HG02885 (cell line): Measurements from ENCODE around the gene C6orf47.

Experiments used
- ATAC-seq: cut with Tn5 transposase; IDR thresholded peaks from one replicate; pipeline ENCODE4 v1.9.1; 2021; ENCODE audit warnings: mild to moderate bottlenecking; ENCODE audit not compliant: unreplicated experiment, poor library complexity

The C6orf47 gene

DNA sequence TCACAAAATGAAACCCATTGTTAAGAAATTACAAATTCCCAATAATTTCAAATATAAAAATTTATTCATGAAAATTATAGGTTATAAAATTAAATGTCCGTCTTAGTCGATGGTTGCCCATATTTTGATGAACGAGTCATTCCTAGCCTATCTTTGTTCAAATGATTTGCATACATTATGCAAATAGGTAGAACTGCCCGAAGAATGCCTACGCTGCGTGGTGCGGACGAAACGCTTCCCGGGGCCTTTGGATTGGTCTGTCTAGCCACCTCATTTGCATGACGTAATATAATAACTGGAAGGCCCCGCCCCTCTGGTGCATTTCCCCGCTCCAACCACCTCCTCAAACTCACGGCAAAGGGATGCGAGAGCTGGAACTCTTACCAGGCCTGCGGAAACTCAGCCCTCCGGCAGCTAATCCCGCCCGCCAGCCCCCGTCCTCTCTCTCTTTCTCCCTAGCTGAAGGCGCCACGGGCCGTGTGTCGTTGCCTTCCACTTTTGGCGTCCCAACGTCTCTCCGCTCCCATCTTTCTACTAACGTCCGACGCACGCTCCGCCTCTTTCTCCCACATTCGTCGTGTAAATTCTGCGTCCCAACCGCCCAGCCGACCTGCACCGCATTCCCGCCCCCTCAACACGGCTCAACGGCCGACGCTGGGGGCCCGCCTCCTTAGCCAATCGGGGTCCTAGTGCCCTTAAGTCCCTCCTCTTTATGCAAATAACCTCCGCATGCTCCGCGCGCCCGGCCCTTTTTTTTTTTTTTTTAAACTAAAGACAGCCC, 40.6 kb downstream of the C6orf47 start:
- peak; percentile 85 for ATAC-seq

DNA sequence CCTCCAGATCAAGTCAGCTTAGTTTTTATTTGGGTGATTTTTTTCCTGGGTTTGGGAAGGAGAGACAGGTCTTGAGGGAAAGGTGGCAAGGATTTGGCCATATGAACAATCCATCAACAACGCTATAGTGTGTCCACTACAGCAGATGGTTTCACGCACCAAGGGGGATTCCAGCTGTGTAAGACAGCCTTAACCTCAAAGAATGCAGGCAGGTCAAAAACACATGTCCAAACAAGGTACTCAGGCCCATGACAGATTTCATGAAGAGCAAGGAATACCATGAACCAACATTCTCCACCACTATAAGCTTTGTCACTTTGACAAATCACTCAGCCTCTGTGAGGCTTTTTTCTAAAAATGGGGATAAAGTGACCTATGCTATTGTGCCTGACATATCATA, 43.6 kb downstream of the C6orf47 start:
- ATAC-seq, result no peak

DNA sequence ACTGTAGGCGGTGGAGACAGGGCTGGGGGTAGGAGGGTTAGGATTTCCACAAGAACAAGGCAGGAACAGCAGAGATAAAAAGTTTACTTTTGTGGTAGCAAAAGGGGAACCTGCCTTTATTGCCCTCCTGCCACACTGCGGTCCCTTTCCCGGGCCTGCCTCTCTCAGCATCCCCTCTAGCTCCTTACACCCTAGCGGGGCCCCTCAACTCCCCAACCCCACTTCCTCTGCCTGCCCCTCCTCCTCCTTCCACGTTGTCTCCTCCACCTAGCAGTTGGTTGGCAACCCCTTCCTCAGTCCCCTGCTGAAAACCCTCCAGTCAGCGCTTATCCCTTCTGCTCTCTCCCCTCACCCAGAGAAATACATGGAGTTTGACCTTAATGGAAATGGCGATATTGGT, 44.8 kb downstream of the C6orf47 start:
- no peak for ATAC-seq

DNA sequence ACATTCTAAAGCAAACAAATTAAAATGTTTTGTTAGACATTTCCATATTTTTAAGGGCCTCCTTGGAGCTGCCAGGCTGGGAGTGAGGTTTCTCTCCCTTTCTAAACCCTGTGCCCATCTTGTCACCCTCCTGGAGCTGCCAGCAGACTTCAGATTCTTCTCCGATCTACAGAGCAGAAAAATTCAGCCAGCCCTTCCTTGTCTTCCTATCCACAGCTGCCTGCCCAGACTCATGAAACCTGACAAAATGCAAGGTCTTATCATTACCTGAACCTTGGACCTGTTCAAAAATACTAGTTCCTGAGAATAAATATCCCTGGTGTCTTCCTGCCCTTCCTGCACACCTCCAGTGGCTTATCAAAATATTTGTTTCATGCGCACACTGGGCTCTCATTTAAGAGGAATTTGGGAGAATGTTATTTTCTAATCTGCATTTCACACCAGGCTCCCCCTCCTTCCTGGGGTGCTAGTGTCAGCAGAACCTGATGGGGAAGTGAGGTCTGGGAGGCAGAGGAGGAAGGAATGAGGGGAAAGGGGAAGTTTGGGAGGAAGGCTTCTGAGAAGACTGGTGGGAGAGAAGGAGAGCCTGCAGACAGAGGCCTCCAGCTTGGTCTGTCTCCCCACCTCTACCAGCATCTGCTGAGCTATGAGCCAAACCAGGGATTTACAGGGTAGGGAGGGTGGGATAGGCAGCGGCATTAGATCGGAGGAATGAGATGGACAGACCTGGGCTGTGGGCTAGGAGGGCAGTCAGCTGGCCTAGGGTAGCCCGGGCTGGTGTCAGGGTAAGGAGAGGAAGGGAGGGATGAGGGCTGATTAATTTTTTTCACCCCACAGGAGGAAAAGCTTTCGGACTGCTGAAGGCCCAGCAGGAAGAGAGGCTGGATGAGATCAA, 45.6 kb downstream of the C6orf47 start, which contains the start of gene AIF1:
Gene AIF1 (plus strand): TSS at position 551 of the 895 bp plus-strand sequence. CDS start 96 bp downstream, at position 647.
- no peak for ATAC-seq

DNA sequence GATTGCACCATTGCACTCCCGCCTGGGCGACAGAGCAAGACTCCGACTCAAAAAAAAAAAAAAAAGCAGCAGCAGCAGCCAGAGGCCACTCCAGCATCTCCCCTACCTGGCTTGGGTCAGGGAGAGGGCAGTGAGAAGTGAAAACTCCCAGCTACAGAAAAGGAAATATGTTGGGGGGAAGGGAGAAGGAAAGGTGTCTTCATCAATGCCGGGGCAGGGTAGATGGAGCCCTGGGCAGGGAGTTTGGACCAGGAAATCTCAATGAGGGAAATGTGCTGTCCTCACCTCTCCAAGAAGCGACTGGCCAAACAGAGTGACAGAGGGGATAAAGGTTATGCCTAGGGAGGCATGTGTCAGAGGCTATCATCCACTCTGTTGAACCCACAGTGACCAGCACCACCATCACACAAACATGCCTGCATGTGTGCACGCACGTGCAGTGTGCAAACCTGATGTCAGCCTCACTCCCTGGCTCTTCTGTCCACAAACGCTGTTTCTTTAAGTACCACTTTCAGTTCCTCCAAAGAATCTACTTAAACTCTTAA, 46.4 kb downstream of the C6orf47 start:
- no peak for ATAC-seq

DNA sequence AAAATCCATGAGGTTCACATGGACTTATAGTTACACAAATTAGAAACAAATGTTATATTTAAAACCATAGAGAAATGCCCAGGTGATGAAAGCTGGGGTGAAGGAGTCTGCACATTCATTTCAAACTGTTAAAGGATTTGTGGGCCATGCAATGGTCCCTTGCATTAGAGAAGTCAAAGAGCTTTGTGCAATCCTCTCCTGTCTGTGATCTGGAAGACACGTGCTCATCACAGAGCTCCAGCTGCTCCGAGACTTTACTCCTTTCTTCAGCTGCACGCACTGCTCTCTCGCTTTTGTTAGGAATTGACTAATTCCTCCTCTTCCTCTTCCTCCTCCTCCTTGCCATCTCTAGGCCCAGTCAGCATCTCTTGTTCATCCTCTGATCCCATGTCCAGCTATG, 49.6 kb downstream of the C6orf47 start:
- no peak for ATAC-seq

DNA sequence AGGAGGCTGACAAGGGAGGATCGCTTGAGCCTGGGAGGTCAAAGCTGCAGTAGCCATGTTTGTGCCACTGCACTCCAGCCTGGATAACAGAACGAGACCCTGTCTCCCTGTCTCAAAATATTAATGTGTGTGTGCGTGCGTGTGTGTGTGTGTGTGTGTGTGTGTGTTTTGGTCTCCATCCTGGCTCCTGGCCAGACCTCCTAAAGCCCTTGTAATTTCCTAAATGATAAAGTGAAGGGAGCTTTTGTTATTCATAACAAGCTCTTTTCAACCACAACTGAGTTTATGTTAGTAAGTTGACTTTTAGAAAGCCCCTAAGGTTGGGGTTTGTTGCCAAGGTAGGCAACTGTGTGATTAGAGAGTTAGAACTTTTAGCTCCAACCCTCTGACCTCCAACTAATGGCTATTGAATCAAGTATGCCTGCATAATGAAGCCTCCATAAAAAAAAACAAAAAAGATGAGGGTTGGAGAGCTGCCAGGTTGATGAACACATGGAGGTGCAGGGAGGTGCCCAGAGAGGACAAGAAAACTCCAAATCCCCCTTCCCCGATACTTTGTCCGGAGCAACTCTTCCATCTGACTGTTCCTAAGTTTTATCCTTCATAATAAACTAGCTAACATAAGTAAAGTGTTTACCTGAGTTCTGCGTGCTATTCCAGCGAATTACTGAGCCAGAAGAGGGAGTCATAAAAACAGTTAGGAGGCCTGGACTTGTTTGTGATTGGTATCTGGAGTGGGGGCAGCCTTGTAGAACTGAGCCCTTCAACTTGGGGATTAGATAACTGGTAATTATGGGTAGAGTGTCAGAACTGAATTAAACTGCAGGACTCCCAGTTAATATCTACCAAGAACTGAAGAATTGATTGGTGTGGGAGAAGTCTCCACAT, 50.8 kb downstream of the C6orf47 start:
- no peak for ATAC-seq
